GM19467 (cell line): ENCODE data around the gene FAT1.

Experiments used
- ATAC-seq: cut with Tn5 transposase; IDR thresholded peaks from one replicate; pipeline ENCODE4 v1.9.1; 2021; ENCODE audit warnings: mild to moderate bottlenecking, moderate library complexity; ENCODE audit not compliant: unreplicated experiment

The FAT1 gene

GRCh38 chr4:186623546-186623945 lies 100.1 kb downstream of the FAT1 start:
- ATAC-seq: no peak

- no peak for ATAC-seq
These were observed 100.7 kb downstream of the FAT1 start for GRCh38 chr4:186622788-186623464.

GRCh38 chr4:186621959-186622553 lies 101.6 kb downstream of the FAT1 start:
- ATAC-seq: no peak

DNA sequence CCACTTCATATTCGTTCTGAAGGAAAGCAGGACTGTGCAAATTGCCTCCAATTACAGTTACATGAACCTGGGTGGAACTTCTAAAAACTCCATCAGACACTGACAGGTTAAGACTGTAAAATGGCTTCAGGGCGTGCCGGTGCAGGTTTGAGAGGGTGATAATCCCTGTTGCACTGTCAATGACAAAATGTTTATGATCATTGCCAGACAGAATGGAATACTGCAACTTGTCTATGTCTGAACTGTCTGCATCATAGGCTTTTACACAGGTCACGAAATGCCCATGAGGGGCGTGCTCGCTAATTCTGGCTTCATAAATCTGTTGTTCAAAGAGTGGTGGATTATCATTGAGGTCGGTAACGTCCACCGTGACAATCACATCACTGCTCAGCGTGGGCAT lies 104.6 kb downstream of the FAT1 start:
- ATAC-seq: no peak

DNA sequence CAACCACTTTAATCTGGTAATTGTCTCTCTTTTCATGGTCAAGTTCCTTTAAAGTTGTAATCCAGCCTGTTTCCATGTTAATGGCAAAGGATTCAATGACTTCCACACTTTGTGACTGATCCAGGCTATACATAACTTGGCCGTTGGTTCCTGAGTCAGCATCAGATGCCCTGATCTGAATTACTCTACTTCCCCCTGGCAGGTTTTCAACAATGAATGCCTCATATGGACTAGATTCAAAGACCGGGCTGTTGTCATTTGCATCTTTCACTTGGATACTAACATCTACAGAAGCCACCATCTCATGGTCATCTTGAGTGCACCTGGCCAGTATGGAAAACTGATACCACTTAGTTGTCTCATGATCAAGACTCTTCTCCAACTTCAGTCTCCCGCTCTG lies 105.7 kb downstream of the FAT1 start:
- ATAC-seq: no peak

DNA sequence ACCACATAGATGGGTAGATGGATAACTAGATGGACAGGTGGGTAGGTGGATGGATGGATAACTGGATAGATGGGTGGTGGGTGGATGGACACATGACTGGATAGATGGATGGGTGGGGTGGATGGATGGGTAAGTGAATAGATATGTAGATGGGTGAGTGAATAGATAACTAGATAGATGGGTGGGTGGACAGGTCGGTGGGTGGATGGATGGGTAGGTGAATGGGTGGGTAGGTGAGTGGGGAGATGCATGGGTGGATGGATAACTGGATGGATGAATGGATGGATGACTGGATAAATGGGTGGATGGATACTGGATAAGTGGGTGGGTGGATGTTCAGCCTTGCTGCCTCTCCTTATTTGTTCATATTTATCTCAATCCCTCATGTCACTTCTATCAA lies 116.2 kb downstream of the FAT1 start:
- ATAC-seq: no peak

DNA sequence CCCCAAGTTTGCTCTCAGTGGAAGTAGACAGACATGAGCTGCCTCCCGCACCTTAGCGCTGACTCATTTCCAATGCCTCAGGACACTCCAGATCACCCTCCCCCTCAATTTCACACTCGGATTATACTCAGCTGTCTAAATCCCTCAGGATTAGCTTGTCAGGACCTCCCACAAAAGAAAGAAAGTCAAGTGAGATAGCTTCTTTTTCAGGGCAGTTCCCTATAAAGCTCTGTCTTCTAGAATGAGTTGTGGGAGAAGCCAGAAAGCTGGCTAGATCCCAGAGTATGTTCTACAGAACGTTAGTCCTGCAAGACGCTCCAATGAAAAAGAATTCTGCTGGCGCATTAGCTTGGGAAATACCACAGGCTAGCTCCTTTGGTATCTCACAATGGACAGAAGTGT lies 117.1 kb downstream of the FAT1 start:
- ATAC-seq: no peak

GRCh38 chr4:186605261-186605865 lies 118.3 kb downstream of the FAT1 start:
- no peak for ATAC-seq

GRCh38 chr4:186604124-186604807 lies 119.4 kb downstream of the FAT1 start:
- ATAC-seq: no peak

GRCh38 chr4:186602978-186603377 lies 120.7 kb downstream of the FAT1 start:
- ATAC-seq: no peak

DNA sequence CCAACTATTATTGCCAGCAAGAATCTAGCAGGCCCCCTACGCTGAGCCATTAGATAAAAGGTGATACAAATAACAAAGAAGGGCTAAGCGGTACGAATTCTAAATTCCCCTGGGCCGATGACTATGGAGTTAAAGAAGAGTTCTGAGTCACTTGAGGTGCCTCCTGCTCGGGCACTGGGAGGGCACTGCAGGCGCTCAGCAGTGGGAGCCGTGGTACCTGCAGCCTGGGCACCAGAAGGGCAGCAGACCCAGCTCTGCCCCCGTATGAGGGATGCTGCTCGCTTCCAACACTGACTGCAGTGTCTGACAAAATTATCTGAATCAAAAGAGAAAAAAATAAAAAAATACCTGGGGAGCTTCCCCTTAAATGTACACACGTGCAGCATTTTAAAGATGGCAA lies 124.2 kb downstream of the FAT1 start:
- ATAC-seq: no peak

DNA sequence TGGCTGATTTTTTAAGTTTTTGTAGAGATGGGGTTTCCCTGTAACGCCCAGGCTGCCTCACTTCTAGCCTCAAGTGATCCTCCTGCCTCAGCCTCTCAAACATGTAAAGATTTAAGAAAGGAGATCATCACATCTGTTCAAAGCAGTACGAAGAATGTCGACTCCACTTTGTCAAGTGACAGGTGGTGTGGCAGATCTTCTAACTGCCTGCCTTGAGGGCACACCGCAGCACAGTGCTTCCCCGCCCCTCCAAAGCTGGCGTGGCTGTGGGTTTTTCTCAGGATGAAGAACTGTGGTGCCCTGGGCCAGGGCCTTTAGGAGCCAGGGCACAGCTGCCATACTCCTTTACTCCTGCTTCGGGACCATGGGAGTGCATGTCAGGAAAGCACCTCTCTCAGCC lies 125.0 kb downstream of the FAT1 start:
- no peak for ATAC-seq

DNA sequence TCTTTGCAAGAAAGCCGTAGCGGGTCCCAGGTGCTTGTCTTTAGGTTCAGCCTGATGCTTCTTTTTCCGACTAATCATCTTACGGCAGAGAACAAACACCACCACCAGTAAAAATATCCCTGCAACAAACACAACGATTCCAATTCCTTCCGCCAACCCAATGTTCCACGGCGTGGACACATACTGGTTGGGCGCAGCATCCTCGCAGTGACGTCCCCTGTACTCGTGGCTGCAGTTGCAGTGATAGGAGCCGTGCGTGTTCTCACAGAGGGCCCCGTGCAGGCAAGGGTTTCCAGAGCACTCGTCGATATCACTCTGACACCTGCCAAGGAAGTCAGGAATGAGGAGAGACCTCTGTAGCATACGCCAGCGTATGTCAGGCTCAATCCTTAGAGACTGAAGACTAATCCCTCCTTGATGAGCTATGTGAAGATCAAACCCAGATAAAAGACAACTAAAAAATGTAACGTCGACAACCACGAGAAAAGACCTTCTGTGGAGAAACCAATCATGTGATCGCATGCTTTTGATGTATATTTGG lies 126.7 kb downstream of the FAT1 start:
- ATAC-seq: no peak

- ATAC-seq: no peak
These were observed 127.3 kb downstream of the FAT1 start for GRCh38 chr4:186596346-186596745.

GRCh38 chr4:186593587-186593973 lies 130.1 kb downstream of the FAT1 start:
- no peak for ATAC-seq

GRCh38 chr4:186592966-186593586 lies 130.6 kb downstream of the FAT1 start:
- no peak for ATAC-seq

DNA sequence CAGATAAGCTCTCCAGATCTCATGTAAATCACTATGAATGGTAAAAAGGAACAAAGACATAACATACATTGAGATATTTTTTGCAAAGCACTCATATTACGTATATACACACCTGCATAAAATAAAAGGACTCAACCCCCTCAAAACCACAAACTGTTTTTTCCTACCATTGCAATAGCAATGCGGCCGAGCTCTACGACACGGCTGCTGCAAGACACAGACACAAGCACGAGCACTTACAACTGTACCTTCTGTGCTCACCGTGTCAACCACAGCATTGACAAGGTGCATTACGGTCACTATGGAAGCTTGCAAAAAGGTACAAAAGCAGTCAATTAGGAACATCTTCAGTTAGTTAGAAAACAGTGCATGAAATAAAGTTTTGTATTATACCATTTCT lies 131.2 kb downstream of the FAT1 start:
- ATAC-seq: no peak

DNA sequence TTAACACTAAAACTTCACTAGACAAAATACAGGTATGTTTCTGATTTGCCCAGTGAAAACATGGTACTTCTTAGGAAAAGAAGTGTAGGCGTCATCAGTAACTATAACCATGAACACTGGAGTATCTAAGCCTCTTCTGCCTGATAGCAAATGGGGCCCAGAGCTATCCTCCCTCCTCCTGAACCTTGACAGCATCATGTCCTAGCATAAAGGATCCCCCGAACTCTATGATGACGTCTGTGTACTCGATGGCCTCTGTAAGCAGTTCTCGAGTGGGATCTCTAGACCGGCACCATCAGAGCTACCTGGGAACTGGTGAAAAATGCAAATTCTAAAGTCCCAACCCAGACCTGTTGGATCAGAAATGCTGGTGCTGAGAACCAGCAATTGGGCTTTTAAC lies 132.0 kb downstream of the FAT1 start:
- no peak for ATAC-seq

DNA sequence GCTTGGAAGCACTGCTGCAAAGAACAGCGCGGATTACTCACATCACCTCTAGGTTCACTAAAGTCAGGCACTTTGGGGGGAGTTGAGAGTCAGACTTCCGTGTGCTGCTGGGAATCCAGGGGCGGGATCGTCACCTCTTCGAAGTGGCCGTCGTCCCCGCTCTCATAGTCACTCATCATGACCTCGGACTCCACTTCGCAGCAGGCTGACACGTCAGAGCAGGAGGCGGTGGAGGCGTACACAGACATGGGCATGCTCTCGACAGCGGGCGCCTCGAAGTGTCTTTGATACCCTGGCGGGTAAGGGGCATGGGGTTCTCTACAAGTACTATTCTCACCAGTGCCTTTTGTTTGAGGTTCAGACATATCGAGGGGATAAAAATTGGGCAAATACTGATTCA lies 135.2 kb downstream of the FAT1 start:
- ATAC-seq: no peak

- ATAC-seq: no peak
These were observed 136.1 kb downstream of the FAT1 start for GRCh38 chr4:186587416-186588018.

GRCh38 chr4:186586205-186586604 lies 137.5 kb downstream of the FAT1 start:
- no peak for ATAC-seq
